Lower leg skin (tissue), 4 donors: ENCODE results near the gene GPR62. TPM values are rescaled to one million over a fixed set of nuclear protein-coding genes. Genes with fewer than 3 reads are reported as not detected.

Experiments
- DNase-seq, 2 donors: peaks; one replicate each; pipeline ENCODE4 v3.0.0-alpha.2; 2019; ENCODE audit warnings: low spot score in 2 of 2
- H3K4me3 ChIP-seq: fragments of 200-600 bp; sonication (generic); 2 replicates; pipeline ENCODE4 v1.5.1; 2017; ENCODE audit warnings: mild to moderate bottlenecking, low read depth; ENCODE audit not compliant: poor library complexity, severe bottlenecking
- CTCF ChIP-seq, 3 donors: fragments of 450-650 bp; IDR thresholded peaks; one replicate each; pipeline ENCODE4 v1.5.1; 2016; ENCODE audit warnings: antibody characterized with exemption in 3 of 3, mild to moderate bottlenecking in 3 of 3, moderate library complexity in 2 of 3
- POLR2A ChIP-seq, 2 donors: fragments of 450-650 bp; IDR thresholded peaks; one replicate each; pipeline ENCODE4 v1.6.1; 2016 to 2017; ENCODE audit warnings: antibody characterized with exemption in 2 of 2, mild to moderate bottlenecking in 1 of 2, moderate library complexity in 1 of 2
- WGBS, 2 donors: methylation state at CpG; one replicate each; pipeline ENCODE4 v1.1.5; 2018; 5-methylcytosine and 5-hydroxymethylcytosine counted together
- intact Hi-C: fragments of 100-400 bp; cut with DNase I; formaldehyde crosslinking; loops from one replicate; pipeline ENCODE4 v1.15.0; 2023; ENCODE audit warnings: low total_unique reads
- total RNA-seq, 4 donors: library from RNA; depleted of rRNA; stranded (reverse); fragments of >200 nt; gene quantifications; one replicate each; pipeline ENCODE4 v1.1.0, GENCODE V29; 2016

The GPR62 gene
- total RNA-seq, 4 donors from 2014 or later = not detected

- DNase-seq = no peak
- H3K4me3 ChIP-seq = no peak overlapping the region
- WGBS, 2 donors = 91 to 93% methylated on average over 13 to 14 of the region's 14 CpGs
- TF ChIP-seq POLR2A (IDR thresholded peaks at IDR 0.05) (no peak), CTCF (IDR thresholded peaks at IDR 0.05) (no peak)
- intact Hi-C loops = no loop called here
Measured at GRCh38 chr3:51945926-51946705, 9.1 kb upstream of the GPR62 start.

- WGBS, 2 donors = 88 to 91% methylated on average over 4 of the region's 4 CpGs
- H3K4me3 ChIP-seq = no peak overlapping the region
- intact Hi-C loops = no loop called here
- TF ChIP-seq CTCF (IDR thresholded peaks at IDR 0.05) (no peak), POLR2A (IDR thresholded peaks at IDR 0.05) (no peak)
- DNase-seq = no peak
Measured at GRCh38 chr3:51946796-51947195, 8.4 kb upstream of the GPR62 start.

GRCh38 chr3:51947215-51947900, 7.8 kb upstream of the GPR62 start:
- intact Hi-C loops = no loop called here
- WGBS, 2 donors = 77 to 83% methylated on average over 12 of the region's 13 CpGs
- DNase-seq = no peak
- no peak overlapping the region for H3K4me3 ChIP-seq
- TF ChIP-seq POLR2A (IDR thresholded peaks at IDR 0.05) (no peak), CTCF (IDR thresholded peaks at IDR 0.05) (no peak)

- WGBS, 2 donors = 92% methylated on average over 10 of the region's 10 CpGs
- no peak for TF ChIP-seq CTCF (IDR thresholded peaks at IDR 0.05)
- TF ChIP-seq POLR2A (IDR thresholded peaks at IDR 0.05) = no peak
- no peak overlapping the region for H3K4me3 ChIP-seq
- intact Hi-C loops = no loop called here
- DNase-seq = no peak
Measured at GRCh38 chr3:51948016-51948580, 7.1 kb upstream of the GPR62 start.

- DNase-seq = no peak
- intact Hi-C loops = no loop called here
- H3K4me3 ChIP-seq = no peak overlapping the region
- WGBS, 2 donors = 91% methylated on average over 5 of the region's 5 CpGs
- TF ChIP-seq CTCF (IDR thresholded peaks at IDR 0.05) (no peak), POLR2A (IDR thresholded peaks at IDR 0.05) (no peak)
Measured at GRCh38 chr3:51949121-51949520, 6.1 kb upstream of the GPR62 start.
